Activated CD4-positive, alpha-beta T cell treated with anti-CD3 and anti-CD28 coated beads for 24 hours (primary cell): ENCODE results near the gene SKI.

Experiments used
- DNase-seq, 2 donors: peaks; one replicate each; pipeline ENCODE4 v3.0.0-alpha.2; 2020; ENCODE audit warnings: low read depth in 2 of 2

Gene SKI

DNA sequence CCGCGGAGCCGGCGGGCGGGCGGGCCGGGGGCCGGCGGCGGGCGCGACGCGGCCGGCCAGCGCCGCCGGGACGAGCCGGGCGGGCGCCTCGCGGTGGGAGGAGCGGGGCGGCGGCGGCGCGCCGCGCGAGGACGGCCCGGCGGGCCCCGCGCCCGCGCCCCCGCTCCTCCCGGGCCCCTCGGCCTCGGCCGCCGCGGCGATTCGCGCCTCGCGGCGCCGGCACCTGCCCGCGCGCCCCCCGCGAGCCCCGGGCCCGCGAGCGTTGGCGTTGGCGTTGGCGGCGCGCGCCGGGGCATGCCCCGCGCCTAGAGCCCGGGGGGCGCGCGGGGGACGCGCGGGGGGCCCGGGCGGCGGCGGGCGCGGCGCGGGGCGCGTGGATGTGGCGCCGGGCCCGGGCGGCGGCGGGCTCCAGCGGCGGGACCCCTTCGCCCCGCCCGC is at the start of gene SKI:
Gene SKI, plus strand, starts transcription at position 163 of the 438 bp plus-strand sequence. CDS start 448 bp downstream, outside the sequence.
- DNase-seq = no peak

DNA sequence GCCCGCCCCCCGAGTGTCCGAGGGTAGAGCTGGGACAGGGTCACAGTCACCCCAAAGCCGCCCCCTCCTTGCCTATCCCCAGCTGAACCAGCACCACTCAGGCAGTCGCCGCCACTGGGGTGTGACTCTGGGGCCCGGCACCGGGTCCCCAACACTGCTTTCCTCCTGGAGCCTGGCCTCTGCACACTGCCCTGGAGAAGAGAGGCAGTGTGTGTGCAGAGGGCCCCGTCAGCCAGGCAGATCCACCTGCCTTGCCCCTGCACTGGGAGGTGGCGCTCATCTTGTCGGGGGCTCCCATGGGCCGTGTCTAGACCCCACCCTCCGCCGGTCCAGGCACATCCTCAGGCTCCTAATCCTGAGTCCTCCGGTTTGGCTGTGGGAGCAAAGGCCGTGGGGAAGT is 49.2 kb upstream of the SKI start:
- no peak for DNase-seq

DNA sequence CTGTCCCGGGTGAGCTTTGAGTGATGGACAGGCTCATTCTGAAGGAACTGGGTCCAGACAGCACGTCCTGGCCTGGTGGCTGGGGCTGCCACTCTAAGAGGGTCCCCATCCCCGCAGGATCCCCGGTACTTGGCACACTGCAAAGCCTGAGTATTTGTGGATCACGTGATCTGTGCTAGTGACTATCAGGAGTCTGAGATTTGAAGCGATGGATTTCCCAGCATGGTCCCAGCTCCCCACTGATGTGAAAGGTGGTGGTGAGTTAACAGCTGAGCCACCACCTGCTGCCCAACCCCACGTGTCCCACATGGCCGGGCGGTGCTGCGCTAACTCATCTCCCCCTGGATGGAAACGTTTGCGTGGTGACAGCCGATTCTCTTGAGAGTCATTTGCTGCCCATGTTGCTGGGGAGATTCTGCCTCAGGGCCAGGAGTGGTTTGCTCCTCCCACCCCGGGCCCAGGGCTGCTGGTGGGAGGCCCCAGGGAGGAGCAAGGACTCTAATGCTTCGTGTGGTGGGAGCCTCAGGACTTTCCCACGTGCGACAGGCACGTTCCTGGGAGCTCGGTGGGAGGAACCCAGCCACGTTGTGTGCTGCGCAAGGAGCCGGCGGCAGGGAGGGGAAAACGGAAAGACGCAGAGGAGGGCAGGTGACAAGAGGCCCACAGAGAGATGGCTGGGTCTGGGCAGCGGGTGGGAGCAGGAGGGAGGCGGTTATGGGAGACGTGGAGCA is 48.7 kb upstream of the SKI start:
- DNase-seq = no peak

DNA sequence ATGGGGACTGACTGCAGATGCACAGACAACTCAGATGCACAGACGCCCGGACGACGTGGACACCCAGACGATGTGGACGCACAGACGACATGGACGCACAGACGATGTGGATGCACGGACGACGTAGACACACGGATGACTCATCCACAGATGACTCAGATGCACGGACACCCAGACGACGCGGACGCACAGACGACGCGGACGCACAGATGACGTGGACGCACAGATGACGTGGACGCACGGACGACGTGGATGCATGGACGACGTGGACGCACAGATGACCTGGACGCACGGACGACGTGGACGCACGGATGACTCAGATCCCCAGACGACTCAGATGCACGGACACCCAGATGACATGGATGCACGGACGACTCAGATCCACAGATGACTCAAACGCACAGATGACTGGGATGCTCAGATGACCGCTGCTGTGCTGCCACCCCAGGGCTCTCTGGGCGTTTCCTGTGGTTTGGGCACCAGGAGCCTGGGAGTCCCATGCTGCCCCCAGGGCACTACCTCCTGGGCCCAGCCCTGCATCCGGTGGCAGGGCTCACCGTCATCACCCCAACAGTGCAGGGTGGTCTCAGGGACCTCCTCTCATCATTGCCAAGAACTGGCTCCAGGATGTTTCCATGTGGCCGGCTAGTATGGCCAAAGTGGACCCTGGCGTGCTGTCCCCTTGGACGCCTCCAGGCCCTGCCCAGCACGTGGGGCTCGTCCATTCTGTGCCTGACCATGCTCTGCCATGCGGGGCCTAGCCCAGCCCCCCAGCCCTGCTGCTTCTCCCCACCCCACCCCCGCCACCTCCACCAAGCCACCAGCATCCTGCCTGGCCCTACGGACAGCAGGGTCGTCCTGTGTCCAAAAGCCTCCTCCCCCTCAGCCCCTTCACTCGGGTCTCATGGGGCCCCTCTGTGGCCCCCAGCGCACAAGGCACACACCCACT is 47.5 kb upstream of the SKI start:
- DNase-seq = no peak

DNA sequence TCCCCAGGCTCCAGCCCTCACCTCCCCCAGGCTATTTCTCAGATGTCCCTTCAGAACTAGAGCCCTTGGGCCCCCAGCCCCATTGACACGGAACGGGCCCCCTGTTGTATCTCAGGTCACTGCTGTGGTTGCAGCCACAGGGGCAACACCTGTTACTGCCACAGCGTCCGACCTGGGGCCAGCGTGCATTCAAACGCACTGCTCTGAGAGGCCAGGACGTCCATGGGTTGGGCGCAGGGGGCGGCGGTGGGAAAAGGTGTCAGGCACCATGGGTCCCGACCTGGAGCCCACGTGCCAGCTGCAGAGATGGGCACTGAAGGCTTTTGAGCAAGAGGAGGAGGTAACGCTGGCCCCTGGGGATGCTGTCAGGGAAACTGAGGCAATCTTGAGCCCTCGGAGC is 46.8 kb upstream of the SKI start:
- no peak for DNase-seq

DNA sequence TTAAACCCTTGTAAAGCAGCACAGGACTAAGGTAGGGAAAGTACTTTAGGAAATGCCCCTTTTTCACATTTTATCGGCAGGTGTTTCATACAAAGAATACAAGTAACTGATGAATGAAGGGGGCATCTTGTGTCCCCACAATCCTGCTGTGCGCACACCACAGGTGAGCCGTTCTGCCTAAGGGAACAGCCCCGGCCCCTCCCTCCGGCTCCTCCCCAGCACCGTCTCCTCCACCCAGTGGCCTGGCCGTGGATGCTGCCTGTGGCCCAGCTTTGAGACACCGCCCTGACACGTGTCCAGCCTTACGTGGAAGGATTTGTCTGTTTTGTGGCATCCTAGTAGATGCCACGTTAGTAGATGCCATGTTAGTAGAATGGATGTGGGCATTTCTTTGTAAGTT is 46.4 kb upstream of the SKI start:
- no peak for DNase-seq

DNA sequence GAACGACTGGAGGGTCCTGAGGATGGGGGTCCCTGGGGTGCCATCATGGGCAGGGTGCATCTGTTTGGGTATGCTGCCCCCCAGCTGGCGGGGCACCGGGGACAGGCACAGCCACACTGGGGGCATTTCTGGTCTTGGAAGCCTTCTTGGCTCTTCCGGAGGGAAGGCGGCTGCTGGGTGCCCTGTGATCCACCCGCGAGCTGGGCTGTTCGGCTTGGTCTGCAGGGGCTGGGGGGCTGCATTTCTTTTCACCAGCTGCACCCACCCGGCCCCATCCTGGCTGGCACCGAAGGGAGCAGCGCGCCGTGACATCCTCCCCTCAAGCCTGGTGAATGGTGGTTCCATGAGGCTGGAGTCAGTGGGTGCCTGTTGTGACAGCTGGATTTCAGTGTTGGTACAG is 45.7 kb upstream of the SKI start:
- DNase-seq = no peak

DNA sequence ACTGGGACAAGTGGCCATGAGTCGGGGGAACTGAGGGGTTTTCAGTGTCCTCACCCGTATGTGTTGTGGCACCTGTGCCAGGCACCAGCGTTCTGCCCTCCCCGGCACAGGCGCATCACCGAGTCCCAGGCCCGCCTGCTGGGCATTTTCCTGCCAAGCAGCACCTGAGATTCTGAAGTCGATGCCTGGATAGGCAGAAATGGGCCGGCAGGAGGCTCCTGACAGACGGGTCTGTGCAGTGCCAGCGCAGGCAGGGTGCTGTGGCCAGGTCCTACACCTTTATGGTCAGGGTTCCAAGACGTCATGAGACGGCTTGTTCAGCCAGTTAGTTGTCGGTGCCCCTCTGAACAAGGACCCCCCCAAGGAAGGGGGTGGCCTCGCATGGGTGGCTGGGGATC is 44.2 kb upstream of the SKI start:
- DNase-seq = no peak

DNA sequence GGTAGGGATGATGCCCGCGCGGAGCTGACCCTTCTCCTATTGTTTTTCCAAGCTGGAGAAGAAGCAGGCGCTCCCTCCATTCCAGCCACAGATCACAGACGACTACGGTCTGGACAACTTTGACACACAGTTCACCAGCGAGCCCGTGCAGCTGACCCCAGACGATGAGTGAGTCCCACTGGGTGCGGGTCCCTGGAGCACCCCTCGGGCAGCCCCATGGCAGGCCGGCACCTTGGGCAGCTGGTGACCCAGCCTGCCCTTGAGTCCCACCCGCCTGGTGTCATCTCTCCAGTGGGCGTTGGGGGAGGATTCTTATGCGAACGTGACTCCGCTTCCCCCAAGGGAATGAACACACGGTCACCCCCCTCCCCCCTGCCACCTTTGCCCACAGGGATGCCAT is 43.6 kb upstream of the SKI start:
- DNase-seq = no peak

DNA sequence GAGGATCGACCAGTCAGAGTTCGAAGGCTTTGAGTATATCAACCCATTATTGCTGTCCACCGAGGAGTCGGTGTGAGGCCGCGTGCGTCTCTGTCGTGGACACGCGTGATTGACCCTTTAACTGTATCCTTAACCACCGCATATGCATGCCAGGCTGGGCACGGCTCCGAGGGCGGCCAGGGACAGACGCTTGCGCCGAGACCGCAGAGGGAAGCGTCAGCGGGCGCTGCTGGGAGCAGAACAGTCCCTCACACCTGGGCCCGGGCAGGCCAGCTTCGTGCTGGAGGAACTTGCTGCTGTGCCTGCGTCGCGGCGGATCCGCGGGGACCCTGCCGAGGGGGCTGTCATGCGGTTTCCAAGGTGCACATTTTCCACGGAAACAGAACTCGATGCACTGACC is 43.2 kb upstream of the SKI start:
- DNase-seq = no peak

DNA sequence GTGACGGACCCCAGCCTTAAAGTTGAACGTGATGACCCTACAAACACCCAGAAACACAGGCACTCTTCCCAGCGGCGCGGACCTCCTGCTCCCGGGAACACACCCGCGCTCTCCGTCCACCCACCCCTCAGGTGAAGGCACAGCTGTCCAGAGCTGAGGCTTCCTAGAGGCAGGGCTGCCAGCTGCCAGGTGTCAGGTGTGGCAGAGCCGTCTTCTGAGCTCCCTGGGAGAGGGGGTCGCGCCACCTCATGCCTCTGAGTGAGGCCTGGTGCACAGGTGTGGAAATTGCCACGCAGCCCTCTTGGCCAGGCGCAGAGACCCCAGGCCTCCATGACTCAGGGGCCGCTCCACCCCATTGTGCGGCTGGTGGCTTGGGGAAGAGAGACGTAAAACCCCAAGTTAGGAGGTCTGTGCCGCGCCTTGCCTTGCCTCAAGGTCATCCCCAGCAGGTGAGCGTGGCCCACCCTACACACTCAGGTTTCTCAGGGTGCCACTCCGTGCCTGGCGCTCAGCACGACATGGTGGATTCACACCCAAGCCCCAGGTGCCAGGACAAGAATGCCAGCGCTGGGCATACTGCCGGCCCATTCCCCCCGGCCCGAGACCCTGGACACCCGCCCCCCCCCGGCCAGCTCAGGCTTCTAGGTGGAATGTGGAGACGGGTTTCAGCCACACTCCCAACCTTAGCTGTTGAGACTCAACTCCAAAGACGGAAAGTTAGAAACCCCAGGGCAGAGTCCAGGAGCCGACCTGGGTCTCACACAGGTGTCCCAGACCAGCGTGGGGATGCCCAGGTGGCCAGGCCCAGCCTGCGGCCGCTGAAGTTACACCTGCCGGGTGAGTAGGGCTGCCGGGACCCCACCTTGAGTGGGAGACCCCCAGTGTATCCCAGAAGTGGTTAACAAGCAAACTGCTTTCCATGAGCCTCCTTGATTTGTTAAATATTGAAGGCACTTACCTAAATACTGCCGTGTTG is 42.0 kb upstream of the SKI start:
- DNase-seq = no peak

DNA sequence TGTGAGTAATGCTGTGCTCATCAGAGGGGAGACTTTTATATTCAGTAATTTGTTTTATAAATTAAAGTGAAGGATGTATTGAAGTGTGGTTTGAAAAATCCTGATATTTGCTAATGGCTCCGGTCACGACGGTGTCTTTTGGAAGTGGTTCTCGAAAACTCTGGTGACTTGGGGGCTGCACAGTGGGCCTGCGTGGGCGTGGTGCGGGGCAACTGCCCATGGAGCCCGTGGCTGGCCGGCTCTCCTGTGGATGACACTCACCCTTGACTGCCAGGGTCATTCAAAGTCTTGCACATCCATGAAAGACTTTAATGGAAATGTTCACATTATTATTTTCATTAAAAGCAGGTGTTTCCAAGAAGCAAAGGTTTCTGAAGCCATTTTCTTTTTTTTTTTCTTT is 41.2 kb upstream of the SKI start:
- no peak for DNase-seq

DNA sequence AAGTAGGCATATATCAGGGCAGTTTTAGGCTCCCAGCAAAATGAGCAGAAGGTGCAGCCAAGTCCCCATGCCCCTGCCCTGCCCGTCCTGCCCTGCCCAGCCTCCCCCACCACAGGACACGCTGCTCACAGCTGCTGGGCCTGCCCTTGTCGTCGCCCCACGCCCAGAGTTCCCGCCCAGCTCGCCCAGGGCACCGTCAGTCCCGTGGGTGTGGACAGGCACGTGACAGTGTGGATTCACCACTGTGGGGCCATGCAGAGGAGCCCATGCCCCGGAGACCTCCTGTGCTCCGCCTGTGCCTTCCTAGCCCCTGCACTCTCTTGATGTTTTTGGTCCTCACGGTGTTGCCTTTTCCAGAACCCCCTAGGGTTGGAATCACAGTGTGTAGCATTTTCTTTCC is 40.5 kb upstream of the SKI start:
- no peak for DNase-seq

DNA sequence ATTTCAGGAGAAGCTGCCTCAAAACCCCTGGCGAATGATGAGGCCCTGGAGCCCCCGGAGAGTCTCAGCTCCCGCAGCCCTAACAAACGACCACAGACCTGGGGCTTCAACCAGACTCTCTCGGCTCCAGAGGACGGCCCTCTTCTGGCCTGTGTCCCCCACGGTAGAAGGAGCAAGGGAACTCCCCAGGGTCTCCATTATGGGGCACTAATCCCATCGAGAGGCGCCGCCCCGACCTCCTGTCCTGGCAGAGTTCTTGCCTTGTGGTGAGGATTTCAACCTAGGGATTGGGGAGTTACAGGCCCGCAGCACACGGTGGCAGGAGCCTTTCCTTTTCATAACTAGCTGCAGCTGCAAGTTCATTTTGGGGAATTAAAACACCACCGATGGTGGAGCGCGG is 39.8 kb upstream of the SKI start:
- no peak for DNase-seq

DNA sequence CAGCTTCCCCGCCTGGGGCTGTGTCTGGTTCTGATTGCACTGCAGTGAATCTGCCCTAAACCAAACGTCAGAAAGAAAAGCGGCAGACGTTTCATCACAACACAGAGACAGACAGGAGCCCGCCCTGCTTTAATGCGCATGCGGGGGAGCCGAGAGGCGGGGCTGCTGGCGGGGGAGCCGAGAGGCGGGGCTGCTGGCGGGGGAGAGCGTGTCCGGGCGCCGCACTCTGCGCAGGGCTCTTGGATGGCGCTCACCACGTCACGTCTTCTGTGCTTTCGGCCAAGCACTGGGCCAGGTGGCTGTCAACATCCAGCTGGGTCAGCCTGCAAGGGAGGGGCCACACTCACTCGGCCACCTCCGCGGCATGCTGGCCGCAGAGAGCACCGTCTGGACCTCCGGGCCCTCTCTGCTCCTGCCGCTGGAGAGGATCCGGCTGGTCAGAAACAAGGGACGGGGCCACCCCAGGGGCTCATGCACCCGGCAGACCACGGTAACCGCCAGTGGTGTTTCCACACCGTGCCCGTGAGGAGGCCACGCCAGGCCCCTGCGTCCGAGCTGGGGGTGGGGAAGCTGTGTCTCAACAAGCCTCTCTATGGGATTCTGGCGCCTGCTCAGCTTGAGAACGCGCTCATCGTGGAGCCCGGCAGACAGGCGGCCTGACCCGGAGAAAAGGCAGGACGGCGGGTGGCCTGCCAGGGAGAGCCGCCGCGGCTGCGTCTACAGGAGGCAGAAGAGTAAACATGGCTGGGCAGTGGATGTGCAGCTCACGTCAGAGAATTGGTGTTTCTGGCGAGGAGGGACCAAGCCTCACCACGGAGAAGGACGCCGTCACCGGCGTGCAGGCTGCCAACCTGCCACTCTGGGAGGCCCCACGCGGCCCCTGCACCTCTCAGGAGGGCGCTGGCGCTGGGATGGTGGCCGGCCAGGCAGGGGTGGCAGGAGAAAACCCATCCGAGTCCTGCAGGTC is 38.4 kb upstream of the SKI start:
- DNase-seq = peak; percentile 76 to 82

DNA sequence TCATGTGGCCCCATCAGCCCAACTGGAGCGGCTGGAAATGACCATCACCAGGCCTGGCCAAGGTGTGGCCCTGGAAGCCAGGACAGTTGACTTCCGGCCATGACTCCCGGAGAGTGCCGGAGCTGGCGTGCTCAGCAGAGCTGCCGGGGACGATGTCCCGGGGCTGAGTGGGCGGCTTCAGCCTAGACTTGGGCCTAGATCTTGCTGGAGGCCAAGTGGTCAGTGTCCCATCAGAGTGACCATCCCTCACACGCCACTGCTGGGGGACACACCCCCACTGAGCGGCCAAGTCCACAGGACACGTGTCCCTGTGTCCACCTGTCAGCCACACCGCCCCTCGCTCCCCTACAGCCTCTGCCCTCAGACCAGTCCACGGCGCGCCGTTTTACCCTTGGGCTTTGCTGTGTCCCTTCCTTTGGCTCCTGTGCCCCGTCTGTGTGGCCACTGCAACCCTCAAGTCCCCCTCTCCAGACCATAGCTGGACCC is 37.6 kb upstream of the SKI start:
- DNase-seq = no peak

DNA sequence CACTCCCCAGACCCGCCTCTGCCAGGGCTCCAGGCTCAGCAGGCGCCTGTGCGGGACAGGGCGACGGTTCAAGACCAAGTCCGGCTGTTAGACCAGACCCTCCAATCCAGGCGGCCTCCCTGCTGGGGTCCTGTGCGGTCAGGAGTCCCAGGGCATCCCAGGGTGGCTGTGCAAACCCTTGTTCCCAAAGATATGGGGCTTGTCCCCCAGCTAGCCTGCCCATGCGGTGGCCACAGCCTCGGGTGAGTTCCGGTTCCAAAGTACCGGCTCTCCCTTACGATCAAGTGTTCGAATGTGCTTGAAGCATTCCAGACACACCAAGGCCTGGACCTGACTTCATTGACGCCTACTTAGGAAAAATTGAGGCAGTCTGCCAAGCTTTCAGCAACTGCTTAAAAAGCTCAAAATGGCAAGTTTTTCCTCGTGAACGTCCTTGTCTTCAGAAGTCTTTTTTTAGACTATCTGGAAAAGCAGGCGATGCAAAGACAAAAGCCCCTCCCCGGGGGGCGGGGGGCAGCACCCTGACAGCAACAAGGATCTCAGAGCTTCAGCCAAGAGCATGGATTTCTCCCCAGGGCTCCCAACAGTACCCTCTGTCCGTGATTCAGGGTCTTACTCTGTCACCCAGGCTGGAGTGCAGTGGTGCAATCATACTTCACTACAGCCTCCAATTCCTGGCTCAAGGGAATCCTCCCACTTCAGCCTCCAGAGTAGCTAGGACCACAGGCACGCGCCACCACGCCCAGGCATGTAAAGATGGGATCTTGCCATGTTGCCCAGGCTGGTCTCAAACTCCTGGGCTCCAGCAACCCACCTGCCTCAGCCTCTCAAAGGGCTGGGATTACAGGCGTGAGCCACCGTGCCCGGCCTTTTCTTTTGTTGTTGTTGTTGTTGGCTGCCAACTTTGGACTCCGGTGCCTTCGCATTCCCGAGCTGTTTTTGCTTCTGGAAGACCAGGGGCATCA is 35.8 kb upstream of the SKI start:
- no peak for DNase-seq

DNA sequence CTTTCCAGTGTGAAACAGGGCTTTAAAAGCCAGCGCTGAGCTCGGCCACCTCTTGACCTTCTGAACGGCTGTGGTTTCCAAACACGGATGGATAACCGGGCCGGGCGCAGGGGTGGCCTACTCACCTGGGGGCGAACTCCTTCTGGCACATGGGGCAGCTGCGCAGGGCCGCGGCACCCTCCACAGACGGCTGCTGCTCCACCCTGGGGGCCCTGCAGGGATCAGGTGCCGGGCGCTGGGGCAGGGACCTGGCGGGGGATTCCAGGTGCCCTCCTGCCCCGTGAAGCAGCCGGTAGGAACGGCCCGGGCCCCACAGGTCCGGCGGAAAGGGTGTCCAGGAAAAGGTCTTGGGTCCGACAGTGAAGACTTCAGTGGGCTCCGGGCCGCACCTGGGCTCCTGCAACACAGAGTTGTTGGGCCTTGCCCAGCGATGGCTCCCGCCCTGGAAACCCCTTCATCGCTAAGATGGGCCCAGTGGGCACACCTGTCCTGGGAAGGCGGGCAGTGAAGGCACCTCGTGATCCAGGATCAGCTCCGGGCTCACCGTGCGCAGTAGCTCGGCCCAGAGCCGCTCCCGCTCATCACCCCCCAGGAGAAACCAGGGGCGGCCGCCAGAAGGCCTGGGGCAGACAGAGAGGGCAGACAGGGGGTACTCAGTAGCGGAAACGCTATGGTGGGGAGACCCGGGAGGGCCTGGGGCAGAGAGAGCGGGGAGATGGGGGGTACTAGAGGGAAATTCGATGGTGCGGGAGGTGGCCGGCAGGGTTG is 34.4 kb upstream of the SKI start:
- DNase-seq = no peak
